ENCODE measurements around the gene PHLPP1.
"Not testable (repeated sequence)": the region's sequence is repeated elsewhere in the genome, so short reads cannot be mapped to it uniquely, and the experiment has no call there.

The PHLPP1 gene

GRCh38 chr18:62717925-62718800 lies 2.8 kb downstream of the PHLPP1 start:
- no peak for DNase-seq

GRCh38 chr18:62720048-62720447 lies 4.7 kb downstream of the PHLPP1 start:
- no peak for DNase-seq

- no peak for DNase-seq
Observed at GRCh38 chr18:62720766-62721613, 5.6 kb downstream of the PHLPP1 start.

- no peak for DNase-seq
Observed at GRCh38 chr18:62721839-62722795, 6.8 kb downstream of the PHLPP1 start.

GRCh38 chr18:62723666-62724281 lies 8.4 kb downstream of the PHLPP1 start:
- DNase-seq = no peak

GRCh38 chr18:62725896-62726295 lies 10.6 kb downstream of the PHLPP1 start:
- no peak for DNase-seq

GRCh38 chr18:62728254-62728653 lies 12.9 kb downstream of the PHLPP1 start:
- DNase-seq = no peak

- DNase-seq = no peak
Observed at GRCh38 chr18:62729487-62730386, 14.4 kb downstream of the PHLPP1 start.

- DNase-seq = no peak
Observed at GRCh38 chr18:62730941-62731340, 15.6 kb downstream of the PHLPP1 start.

- DNase-seq = no peak
Observed at GRCh38 chr18:62732617-62733016, 17.3 kb downstream of the PHLPP1 start.

GRCh38 chr18:62734290-62734689 lies 18.9 kb downstream of the PHLPP1 start:
- no peak for DNase-seq

GRCh38 chr18:62735387-62735786 lies 20.0 kb downstream of the PHLPP1 start:
- DNase-seq = no peak

- no peak for DNase-seq
Observed at GRCh38 chr18:62736077-62736855, 20.9 kb downstream of the PHLPP1 start.

- no peak for DNase-seq
Observed at GRCh38 chr18:62737241-62737873, 22.0 kb downstream of the PHLPP1 start.

- no peak for DNase-seq
Observed at GRCh38 chr18:62738639-62739038, 23.3 kb downstream of the PHLPP1 start.

GRCh38 chr18:62739911-62740310 lies 24.6 kb downstream of the PHLPP1 start:
- no peak for DNase-seq

GRCh38 chr18:62740650-62741049 lies 25.3 kb downstream of the PHLPP1 start:
- DNase-seq = not testable (repeated sequence)

GRCh38 chr18:62741118-62741566 lies 25.8 kb downstream of the PHLPP1 start:
- DNase-seq = no peak

GRCh38 chr18:62741584-62741983 lies 26.2 kb downstream of the PHLPP1 start:
- no peak for DNase-seq
